Brain microvascular endothelial cell (primary cell): ENCODE measurements around the gene TBC1D22B.

Experiments used
- DNase-seq: peaks from one replicate; pipeline ENCODE4 v3.0.0-alpha.2; 2020
- H3K27ac ChIP-seq: fragments of 250-450 bp; sonication (Bioruptor Pico); 2 replicates; pipeline ENCODE4 v1.5.1; 2020; ENCODE audit warnings: mild to moderate bottlenecking, moderate library complexity
- H3K27me3 ChIP-seq: fragments of 250-450 bp; sonication (Bioruptor Pico); replicated peaks from 2 replicates; pipeline ENCODE4 v1.5.1; 2020; ENCODE audit warnings: mild to moderate bottlenecking
- H3K36me3 ChIP-seq: fragments of 250-450 bp; sonication (Bioruptor Pico); replicated peaks from 2 replicates; pipeline ENCODE4 v1.5.1; 2020; ENCODE audit warnings: mild to moderate bottlenecking
- H3K4me3 ChIP-seq: 2 replicates; pipeline ENCODE4 v1.5.1; 2011; ENCODE audit warnings: low read depth, mild to moderate bottlenecking, control low read depth, low read length, moderate library complexity
- CTCF ChIP-seq: IDR thresholded peaks from 2 replicates; pipeline ENCODE4 v1.5.1; 2011; ENCODE audit warnings: low read depth, mild to moderate bottlenecking, moderate library complexity, low read length, control low read depth, inconsistent platforms; ENCODE audit errors: missing control alignments
- in situ Hi-C: cut with HindIII; loops from 2 replicates; pipeline ENCODE4 v1.10.0; 2017; ENCODE audit warnings: low sequenced_read_pairs, low pct_ligation_motif_present

Gene TBC1D22B

GRCh38 chr6:37277001-37277409 lies 19.4 kb downstream of the TBC1D22B start:
- H3K27ac ChIP-seq = no peak overlapping the region
- H3K4me3 ChIP-seq = no peak overlapping the region
- TF ChIP-seq CTCF = no peak
- no peaks in the 10 kb centered on the region for H3K27me3 ChIP-seq
- no peak for DNase-seq
- in situ Hi-C loops = no loop called here
- H3K36me3 ChIP-seq = peaks cover 5% of the 10 kb centered on the region

GRCh38 chr6:37279366-37280134 lies 22.0 kb downstream of the TBC1D22B start:
- no peak for DNase-seq
- TF ChIP-seq CTCF = no peak
- H3K4me3 ChIP-seq = no peak overlapping the region
- H3K27me3 ChIP-seq = no peaks in the 10 kb centered on the region
- H3K36me3 ChIP-seq = peaks cover 29% of the 10 kb centered on the region
- in situ Hi-C loops = no loop called here
- H3K27ac ChIP-seq = no peak overlapping the region

GRCh38 chr6:37280162-37280887 lies 22.8 kb downstream of the TBC1D22B start:
- Histone ChIP-seq H3K4me3 (no peak overlapping the region), H3K27ac (no peak overlapping the region), H3K27me3 (no peaks in the 10 kb centered on the region), H3K36me3 (peaks cover 34% of the 10 kb centered on the region)
- no peak for TF ChIP-seq CTCF
- no peak for DNase-seq
- in situ Hi-C loops = no loop called here

GRCh38 chr6:37282371-37282770 lies 24.8 kb downstream of the TBC1D22B start:
- no peak overlapping the region for H3K4me3 ChIP-seq
- H3K36me3 ChIP-seq = peaks cover 46% of the 10 kb centered on the region
- no peak for DNase-seq
- no peak overlapping the region for H3K27ac ChIP-seq
- TF ChIP-seq CTCF = no peak
- no peaks in the 10 kb centered on the region for H3K27me3 ChIP-seq
- in situ Hi-C loops = no loop called here

GRCh38 chr6:37283268-37283667 lies 25.7 kb downstream of the TBC1D22B start:
- H3K36me3 ChIP-seq = peaks cover 47% of the 10 kb centered on the region
- H3K4me3 ChIP-seq = no peak overlapping the region
- no peak overlapping the region for H3K27ac ChIP-seq
- TF ChIP-seq CTCF = no peak
- DNase-seq = no peak
- in situ Hi-C loops = no loop called here
- H3K27me3 ChIP-seq = no peaks in the 10 kb centered on the region
